ENCODE measurements around the gene ITPKB. TPM values are rescaled to one million over a fixed set of nuclear protein-coding genes. Genes with fewer than 3 reads are reported as not detected.

Gene ITPKB
- total and polyA plus RNA-seq, 8 donors: 25.0 to 38.7 (median 32.6) TPM

DNA sequence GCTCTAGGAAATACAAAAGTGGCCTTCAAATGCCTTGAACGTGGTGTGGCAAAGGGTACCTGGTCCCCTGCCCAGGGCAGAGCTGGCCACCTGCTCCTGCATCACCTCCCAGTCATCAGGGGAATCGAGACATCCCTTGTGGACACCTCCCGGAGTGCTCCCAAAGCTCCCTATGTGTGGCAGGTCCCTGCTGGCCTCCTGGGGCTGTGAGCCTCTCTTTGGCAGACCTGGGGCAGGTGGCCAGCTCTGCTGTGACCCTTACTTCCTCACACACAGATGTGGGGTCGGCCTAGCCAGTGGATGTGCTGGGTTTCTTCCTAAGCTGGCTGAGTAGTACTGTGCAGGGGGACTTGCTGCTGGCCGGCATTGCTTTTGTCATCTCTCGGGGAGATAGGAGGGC lies 86.5 kb downstream of the ITPKB start:
- DNase-seq (no peak), ATAC-seq (no peak)
- TF ChIP-seq, protein P1, sequence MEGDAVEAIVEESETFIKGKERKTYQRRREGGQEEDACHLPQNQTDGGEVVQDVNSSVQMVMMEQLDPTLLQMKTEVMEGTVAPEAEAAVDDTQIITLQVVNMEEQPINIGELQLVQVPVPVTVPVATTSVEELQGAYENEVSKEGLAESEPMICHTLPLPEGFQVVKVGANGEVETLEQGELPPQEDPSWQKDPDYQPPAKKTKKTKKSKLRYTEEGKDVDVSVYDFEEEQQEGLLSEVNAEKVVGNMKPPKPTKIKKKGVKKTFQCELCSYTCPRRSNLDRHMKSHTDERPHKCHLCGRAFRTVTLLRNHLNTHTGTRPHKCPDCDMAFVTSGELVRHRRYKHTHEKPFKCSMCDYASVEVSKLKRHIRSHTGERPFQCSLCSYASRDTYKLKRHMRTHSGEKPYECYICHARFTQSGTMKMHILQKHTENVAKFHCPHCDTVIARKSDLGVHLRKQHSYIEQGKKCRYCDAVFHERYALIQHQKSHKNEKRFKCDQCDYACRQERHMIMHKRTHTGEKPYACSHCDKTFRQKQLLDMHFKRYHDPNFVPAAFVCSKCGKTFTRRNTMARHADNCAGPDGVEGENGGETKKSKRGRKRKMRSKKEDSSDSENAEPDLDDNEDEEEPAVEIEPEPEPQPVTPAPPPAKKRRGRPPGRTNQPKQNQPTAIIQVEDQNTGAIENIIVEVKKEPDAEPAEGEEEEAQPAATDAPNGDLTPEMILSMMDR (IDR thresholded peaks at IDR 0.05): no peak
- Histone ChIP-seq H3K36me3 (peaks cover 0 to 14% of the 10 kb centered on the region in 2 donors), H3K27ac (no peak overlapping the region), H3K4me1 (peaks cover 17 to 63% of the 10 kb centered on the region in 2 donors), H3K4me3 (no peak overlapping the region), H3K9me3 (no peaks in the 10 kb centered on the region), H3K27me3 (no peaks in the 10 kb centered on the region)
- intact Hi-C loops (cut with DNase I): no loop called here

DNA sequence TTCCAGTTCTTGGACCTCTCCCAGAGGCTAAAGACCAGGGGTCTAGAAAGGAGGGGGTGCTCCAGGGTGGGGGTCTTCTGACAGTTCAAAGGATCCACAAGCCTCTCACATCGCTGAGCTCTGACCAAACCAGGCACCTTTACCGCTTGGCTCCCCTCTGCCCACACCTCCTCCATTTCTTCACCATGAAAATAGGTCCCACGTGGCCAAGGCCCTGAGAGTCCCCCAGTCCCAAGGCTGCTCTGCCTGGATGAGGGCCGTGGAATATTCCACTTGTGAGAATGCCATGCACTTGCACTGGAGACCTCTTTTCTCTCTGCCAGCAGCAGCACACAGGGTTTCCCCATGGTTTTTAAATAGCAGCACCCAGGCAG lies 87.4 kb downstream of the ITPKB start:
- Histone ChIP-seq H3K9me3 (no peaks in the 10 kb centered on the region), H3K27me3 (no peaks in the 10 kb centered on the region), H3K4me1 (peaks cover 14 to 54% of the 10 kb centered on the region in 2 donors), H3K36me3 (peaks cover 4 to 23% of the 10 kb centered on the region in 2 donors), H3K27ac (no peak overlapping the region), H3K4me3 (no peak overlapping the region)
- TF ChIP-seq, protein P1 (IDR thresholded peaks at IDR 0.05): no peak
- DNase-seq (no peak), ATAC-seq (no peak)
- intact Hi-C loops (cut with DNase I): no loop called here

DNA sequence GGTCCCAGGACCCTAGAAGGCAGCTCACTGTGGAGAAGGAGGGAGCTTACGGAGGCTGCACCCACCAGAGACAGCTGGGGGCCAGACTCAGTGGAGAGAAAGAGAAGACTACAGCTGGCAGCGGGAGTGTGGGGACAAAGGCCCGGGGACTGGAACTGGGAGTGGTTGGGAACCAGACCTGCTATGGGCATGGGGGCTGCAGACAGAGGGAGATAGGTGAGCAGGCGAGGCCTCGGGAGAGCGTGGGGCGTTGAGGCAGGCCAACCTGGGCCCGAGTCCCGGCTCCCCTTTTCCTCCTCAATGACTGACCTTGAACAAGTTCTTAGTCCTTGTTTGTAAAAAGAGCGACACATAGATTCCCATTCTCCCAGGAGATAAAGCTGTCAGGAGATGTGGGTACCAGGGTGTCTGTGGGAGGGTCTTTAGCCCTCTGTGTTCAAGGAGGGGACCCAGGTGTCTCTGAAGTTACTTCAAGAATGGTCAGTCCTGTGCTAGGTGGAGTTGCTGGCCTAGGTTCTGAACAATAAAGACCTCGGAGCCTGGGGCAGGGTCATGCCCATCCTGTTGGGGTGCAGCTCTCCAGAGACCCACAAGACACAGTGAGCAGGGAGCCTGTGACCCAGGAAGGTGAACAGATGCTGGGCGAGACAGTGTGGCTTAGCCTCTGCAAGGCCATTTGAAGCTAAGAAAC lies 87.9 kb downstream of the ITPKB start:
- intact Hi-C loops (cut with DNase I): no loop called here
- peaks cover 4 to 28% of the 10 kb centered on the region in 2 donors for H3K36me3 ChIP-seq
- H3K27me3 ChIP-seq: no peaks in the 10 kb centered on the region
- no peak for ATAC-seq
- H3K4me3 ChIP-seq: no peak overlapping the region
- H3K27ac ChIP-seq: no peak overlapping the region
- no peak for DNase-seq
- TF ChIP-seq, protein P1 (IDR thresholded peaks at IDR 0.05): no peak
- peaks cover 8 to 48% of the 10 kb centered on the region in 2 donors for H3K4me1 ChIP-seq
- H3K9me3 ChIP-seq: no peaks in the 10 kb centered on the region

DNA sequence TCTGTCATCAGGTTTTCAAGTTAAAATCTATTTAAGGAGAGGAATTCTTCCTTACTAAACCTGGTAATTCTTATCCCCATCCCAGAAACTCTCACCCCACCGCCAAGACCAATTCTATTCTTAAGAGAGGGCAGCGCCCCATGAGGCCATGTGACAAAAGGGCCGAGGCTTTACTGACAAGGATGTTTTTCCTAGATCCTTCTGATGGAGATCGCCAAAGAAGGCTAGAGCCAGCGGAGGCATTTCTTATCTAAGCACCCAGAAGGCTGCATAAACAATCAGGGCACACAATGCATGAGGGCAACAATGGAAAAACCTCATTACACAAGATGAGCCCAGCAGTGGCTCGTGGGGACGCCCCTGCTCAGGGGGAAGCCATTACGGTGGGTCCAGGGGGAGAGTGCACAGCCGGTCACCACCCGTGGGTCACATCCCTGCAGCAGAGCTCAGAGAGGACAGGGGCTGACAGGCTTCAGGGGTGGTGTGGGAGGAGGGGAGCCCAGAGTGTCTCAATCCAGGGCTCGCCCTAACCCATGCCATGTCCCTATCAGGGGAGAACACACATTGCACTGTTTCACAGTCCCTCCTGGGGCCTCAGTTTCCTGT lies 88.7 kb downstream of the ITPKB start:
- Histone ChIP-seq H3K4me3 (no peak overlapping the region), H3K4me1 (peaks cover 5 to 41% of the 10 kb centered on the region in 2 donors), H3K27ac (peak overlapping the region in 1 of 2 donors; percentile 19), H3K27me3 (no peaks in the 10 kb centered on the region), H3K9me3 (no peaks in the 10 kb centered on the region), H3K36me3 (peaks cover 4 to 37% of the 10 kb centered on the region in 2 donors)
- DNase-seq (no peak), ATAC-seq (no peak)
- intact Hi-C loops (cut with DNase I): no loop called here
- TF ChIP-seq, protein P1 (IDR thresholded peaks at IDR 0.05): no peak

DNA sequence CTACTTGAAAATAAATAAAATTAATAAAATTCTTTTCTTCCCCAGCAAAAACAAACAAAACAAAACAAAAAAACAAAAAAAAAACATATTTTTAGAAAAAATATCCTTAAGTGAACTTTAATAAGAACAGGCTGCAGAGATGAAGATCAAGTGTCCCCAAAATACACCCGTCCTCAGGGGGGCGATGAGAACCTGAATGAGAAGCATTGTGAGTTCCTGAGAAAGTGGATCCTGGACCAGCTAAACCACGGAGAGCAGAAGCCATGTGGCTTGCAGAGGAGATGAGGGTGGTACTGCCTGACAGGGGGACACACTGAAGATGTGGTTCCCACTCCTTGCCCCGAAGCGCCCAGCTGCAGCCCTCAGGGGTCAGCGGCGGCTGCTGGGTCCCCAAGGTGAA lies 89.3 kb downstream of the ITPKB start:
- Histone ChIP-seq H3K9me3 (no peaks in the 10 kb centered on the region), H3K27ac (no peak overlapping the region), H3K36me3 (peaks cover 4 to 42% of the 10 kb centered on the region in 2 donors), H3K4me3 (no peak overlapping the region), H3K27me3 (no peaks in the 10 kb centered on the region), H3K4me1 (peaks cover 5 to 39% of the 10 kb centered on the region in 2 donors)
- ATAC-seq (no peak), DNase-seq (no peak)
- TF ChIP-seq, protein P1 (IDR thresholded peaks at IDR 0.05): no peak
- intact Hi-C loops (cut with DNase I): loop anchor here in 1 of 2 donors (10.0 kb wide), 1 partner anchor 85 kb away; the partner anchor contains the start of gene ITPKB

Measured in left lung (tissue), 10 donors.